HG03565 (cell line): ENCODE data around the gene SORCS2.

Source experiments
- ATAC-seq: cut with Tn5 transposase; IDR thresholded peaks from one replicate; pipeline ENCODE4 v1.9.1; 2021; ENCODE audit warnings: mild to moderate bottlenecking, moderate library complexity; ENCODE audit not compliant: unreplicated experiment

SORCS2 gene

GRCh38 chr4:7487502-7487901 lies 295.2 kb downstream of the SORCS2 start:
- ATAC-seq, result no peak

GRCh38 chr4:7487998-7488671 lies 295.8 kb downstream of the SORCS2 start:
- no peak for ATAC-seq

- no peak for ATAC-seq
Measured at GRCh38 chr4:7491915-7492314, 299.6 kb downstream of the SORCS2 start.

GRCh38 chr4:7498446-7499200 lies 306.3 kb downstream of the SORCS2 start:
- ATAC-seq, result no peak

- ATAC-seq, result no peak
Measured at GRCh38 chr4:7499661-7500060, 307.3 kb downstream of the SORCS2 start.

- no peak for ATAC-seq
Measured at GRCh38 chr4:7500404-7500803, 308.1 kb downstream of the SORCS2 start.

GRCh38 chr4:7501314-7501713 lies 309.0 kb downstream of the SORCS2 start:
- ATAC-seq, result no peak

- no peak for ATAC-seq
Measured at GRCh38 chr4:7501873-7502272, 309.5 kb downstream of the SORCS2 start.

- no peak for ATAC-seq
Measured at GRCh38 chr4:7503559-7504249, 311.4 kb downstream of the SORCS2 start.

- no peak for ATAC-seq
Measured at GRCh38 chr4:7505116-7505900, 313.0 kb downstream of the SORCS2 start.

GRCh38 chr4:7506119-7506518 lies 313.8 kb downstream of the SORCS2 start:
- ATAC-seq, result no peak

- no peak for ATAC-seq
Measured at GRCh38 chr4:7506572-7506971, 314.2 kb downstream of the SORCS2 start.

GRCh38 chr4:7507381-7507780 lies 315.0 kb downstream of the SORCS2 start:
- no peak for ATAC-seq

- no peak for ATAC-seq
Measured at GRCh38 chr4:7510066-7510465, 317.7 kb downstream of the SORCS2 start.

GRCh38 chr4:7510538-7510937 lies 318.2 kb downstream of the SORCS2 start:
- no peak for ATAC-seq

GRCh38 chr4:7511525-7511924 lies 319.2 kb downstream of the SORCS2 start:
- ATAC-seq, result no peak

- ATAC-seq, result no peak
Measured at GRCh38 chr4:7512428-7512827, 320.1 kb downstream of the SORCS2 start.

GRCh38 chr4:7512946-7513345 lies 320.6 kb downstream of the SORCS2 start:
- no peak for ATAC-seq

GRCh38 chr4:7513671-7514070 lies 321.3 kb downstream of the SORCS2 start:
- no peak for ATAC-seq

- ATAC-seq, result no peak
Measured at GRCh38 chr4:7514281-7514680, 321.9 kb downstream of the SORCS2 start.

- no peak for ATAC-seq
Measured at GRCh38 chr4:7514789-7515188, 322.5 kb downstream of the SORCS2 start.
